Activated CD4-positive, alpha-beta T cell treated with anti-CD3 and anti-CD28 coated beads, Interleukin-2, amount 50 U/mL, for 16 hours (primary cell): Measurements from ENCODE around the gene LCE6A.
A peak's percentile ranks its signal among the peaks of the same experiment; 100 is the strongest.

Experiments
- DNase-seq: peaks from one replicate; pipeline ENCODE4 v3.0.0-alpha.2; 2020

LCE6A gene

GRCh38 chr1:152842556-152842955, at the start of gene LCE6A:
Gene LCE6A, plus strand, starts transcription at chr1:152842856. Its CDS starts 665 bp downstream, at chr1:152843521.
- DNase-seq = no peak

GRCh38 chr1:152795686-152796085, 47.0 kb upstream of the LCE6A start:
- DNase-seq = no peak

- DNase-seq = no peak
Observed at GRCh38 chr1:152796421-152796820, 46.2 kb upstream of the LCE6A start, which contains the start of gene LCE1D. Gene LCE1D, plus strand, starts transcription at chr1:152796721. Its CDS starts 1,074 bp downstream, at chr1:152797795.

GRCh38 chr1:152801333-152801732, 41.3 kb upstream of the LCE6A start:
- DNase-seq = no peak

- DNase-seq = no peak
Observed at GRCh38 chr1:152806576-152806975, 36.1 kb upstream of the LCE6A start, which contains the start of gene LCE1C. Gene LCE1C, minus strand, starts transcription at chr1:152806651. Its CDS starts 1,173 bp downstream, at chr1:152805478.

GRCh38 chr1:152811050-152811449, 31.6 kb upstream of the LCE6A start:
- no peak for DNase-seq

GRCh38 chr1:152811671-152812070, 31.0 kb upstream of the LCE6A start, which contains the start of gene LCE1B:
Gene LCE1B, plus strand, starts transcription at chr1:152811971. Its CDS starts 476 bp downstream, at chr1:152812447.
- no peak for DNase-seq

- no peak for DNase-seq
Observed at GRCh38 chr1:152817309-152817708, 25.3 kb upstream of the LCE6A start.

- no peak for DNase-seq
Observed at GRCh38 chr1:152823294-152823693, 19.4 kb upstream of the LCE6A start.

- DNase-seq = no peak
Observed at GRCh38 chr1:152824964-152825363, 17.7 kb upstream of the LCE6A start.

GRCh38 chr1:152827173-152827572, 15.5 kb upstream of the LCE6A start, which contains the start of gene LCE1A:
Gene LCE1A, plus strand, starts transcription at chr1:152827473. Its CDS starts 0 bp downstream, at chr1:152827473.
- no peak for DNase-seq

GRCh38 chr1:152836870-152837269, 5.8 kb upstream of the LCE6A start:
- DNase-seq = no peak

GRCh38 chr1:152855661-152856060, 13.0 kb downstream of the LCE6A start:
- DNase-seq = no peak

GRCh38 chr1:152858062-152858461, 15.4 kb downstream of the LCE6A start:
- DNase-seq = no peak

GRCh38 chr1:152859696-152860095, 17.0 kb downstream of the LCE6A start, which contains the start of gene LCE7A:
Gene LCE7A, plus strand, starts transcription at chr1:152859996. Its CDS starts 702 bp downstream, at chr1:152860698.
- DNase-seq = no peak

- no peak for DNase-seq
Observed at GRCh38 chr1:152860129-152860528, 17.5 kb downstream of the LCE6A start.

- DNase-seq = no peak
Observed at GRCh38 chr1:152861374-152861773, 18.7 kb downstream of the LCE6A start.

- DNase-seq = no peak
Observed at GRCh38 chr1:152864443-152864842, 21.8 kb downstream of the LCE6A start.

- DNase-seq = no peak
Observed at GRCh38 chr1:152866321-152866720, 23.7 kb downstream of the LCE6A start.

- DNase-seq = peak; percentile 69
Observed at GRCh38 chr1:152869808-152870419, 27.3 kb downstream of the LCE6A start.

GRCh38 chr1:152870831-152871730, 28.4 kb downstream of the LCE6A start:
- peak; percentile 23 for DNase-seq

- no peak for DNase-seq
Observed at GRCh38 chr1:152871731-152872126, 29.1 kb downstream of the LCE6A start.

- no peak for DNase-seq
Observed at GRCh38 chr1:152873495-152873894, 30.8 kb downstream of the LCE6A start.

- no peak for DNase-seq
Observed at GRCh38 chr1:152876827-152877226, 34.2 kb downstream of the LCE6A start.
